Thoracic aorta (tissue), 2 donors: Measurements from ENCODE around the gene SERHL2. TPM values are rescaled to one million over a fixed set of nuclear protein-coding genes. Genes with fewer than 3 reads are reported as not detected.

Experiments used
- ATAC-seq: fragments of 150-250 bp; one replicate; pipeline ENCODE4 v1.8.0; 2017; ENCODE audit warnings: low read depth; ENCODE audit not compliant: insufficient number of reproducible peaks, low FRiP score
- DNase-seq: peaks from one replicate; pipeline ENCODE4 v3.0.0-alpha.2; 2020; ENCODE audit warnings: low spot score
- H3K27ac ChIP-seq, 2 donors: fragments of 200-600 bp; sonication (generic); 1 replicate in 1 of 2; 2 replicates in 1 of 2; pipeline ENCODE4 v1.5.1; 2016; ENCODE audit warnings: mild to moderate bottlenecking in 2 of 2, moderate library complexity in 2 of 2
- H3K27me3 ChIP-seq: fragments of 200-600 bp; sonication (generic); replicated peaks from 2 replicates; pipeline ENCODE4 v1.6.0; 2016; ENCODE audit warnings: mild to moderate bottlenecking; ENCODE audit not compliant: insufficient read depth
- H3K36me3 ChIP-seq: fragments of 200-600 bp; sonication (generic); one replicate; pipeline ENCODE4 v1.5.1; 2016
- H3K4me1 ChIP-seq, 2 donors: fragments of 200-600 bp; sonication (generic); 1 replicate in 1 of 2; 2 replicates in 1 of 2; pipeline versions ENCODE4 v1.5.1 to v1.6.0; 2016; ENCODE audit warnings: low read depth in 2 of 2, mild to moderate bottlenecking in 1 of 2; ENCODE audit not compliant: control insufficient read depth in 1 of 2
- H3K4me3 ChIP-seq: fragments of 200-600 bp; sonication (generic); 2 replicates; pipeline ENCODE4 v1.5.1; 2016; ENCODE audit warnings: mild to moderate bottlenecking
- H3K9me3 ChIP-seq: fragments of 200-600 bp; sonication (generic); 2 replicates; pipeline ENCODE4 v1.5.1; 2016
- CTCF ChIP-seq: fragments of 200-600 bp; sonication (generic); IDR thresholded peaks from one replicate; pipeline ENCODE4 v1.5.1; 2019; ENCODE audit warnings: antibody characterized with exemption
- total RNA-seq, 2 donors: library from RNA; depleted of rRNA; stranded (reverse); fragments of >200 nt; gene quantifications; one replicate each; pipeline versions ENCODE4 v1.1.0 to v1.2.3, GENCODE V29; 2016

SERHL2 gene
- total RNA-seq, 2 donors from 2014 or later, result 1.9 TPM; not detected in 1

- TF ChIP-seq CTCF, result no peak
- H3K9me3 ChIP-seq, result no peaks in the 10 kb centered on the region
- peaks cover 82% of the 10 kb centered on the region for H3K36me3 ChIP-seq
- no peak overlapping the region for H3K4me3 ChIP-seq
- ATAC-seq (no peak), DNase-seq (no peak)
- H3K27me3 ChIP-seq, result no peaks in the 10 kb centered on the region
- no peaks in the 10 kb centered on the region for H3K4me1 ChIP-seq
- no peak overlapping the region for H3K27ac ChIP-seq
Observed at GRCh38 chr22:42596336-42596735, 42.6 kb downstream of the SERHL2 start.

GRCh38 chr22:42596863-42597530 lies 43.2 kb downstream of the SERHL2 start:
- Histone ChIP-seq H3K4me3 (no peak overlapping the region), H3K27me3 (no peaks in the 10 kb centered on the region), H3K27ac (no peak overlapping the region), H3K4me1 (no peaks in the 10 kb centered on the region), H3K36me3 (peaks cover 83% of the 10 kb centered on the region), H3K9me3 (no peaks in the 10 kb centered on the region)
- DNase-seq, result no peak
- no peak for ATAC-seq
- TF ChIP-seq CTCF, result no peak

- no peak for ATAC-seq
- no peaks in the 10 kb centered on the region for H3K9me3 ChIP-seq
- no peak for TF ChIP-seq CTCF
- no peak overlapping the region for H3K4me3 ChIP-seq
- no peak for DNase-seq
- no peak overlapping the region for H3K27ac ChIP-seq
- H3K36me3 ChIP-seq, result peaks cover 55% of the 10 kb centered on the region
- no peaks in the 10 kb centered on the region for H3K4me1 ChIP-seq
- no peaks in the 10 kb centered on the region for H3K27me3 ChIP-seq
Observed at GRCh38 chr22:42601879-42602465, 48.2 kb downstream of the SERHL2 start.

GRCh38 chr22:42602470-42602869 lies 48.7 kb downstream of the SERHL2 start:
- H3K4me1 ChIP-seq, result no peaks in the 10 kb centered on the region

GRCh38 chr22:42603427-42603826 lies 49.7 kb downstream of the SERHL2 start:
- Histone ChIP-seq H3K4me3 (no peak overlapping the region), H3K27me3 (no peaks in the 10 kb centered on the region), H3K9me3 (no peaks in the 10 kb centered on the region), H3K27ac (no peak overlapping the region), H3K36me3 (peaks cover 46% of the 10 kb centered on the region), H3K4me1 (peaks cover 2 to 3% of the 10 kb centered on the region in 2 donors)
- ATAC-seq (no peak), DNase-seq (no peak)
- TF ChIP-seq CTCF, result no peak

More at GRCh38 chr22:42602470-42602869, 48.7 kb downstream of the SERHL2 start:
- ATAC-seq (no peak), DNase-seq (no peak)
- Histone ChIP-seq H3K4me3 (no peak overlapping the region), H3K9me3 (no peaks in the 10 kb centered on the region), H3K36me3 (peaks cover 50% of the 10 kb centered on the region), H3K27me3 (no peaks in the 10 kb centered on the region), H3K27ac (no peak overlapping the region)
- no peak for TF ChIP-seq CTCF
